Neural cell (in vitro differentiated cells): ENCODE data around the gene TRIM47.

Experiments used
- CTCF ChIP-seq: fragments of 450-650 bp; IDR thresholded peaks from 2 replicates; pipeline ENCODE4 v1.5.1; 2014; ENCODE audit warnings: antibody characterized with exemption, mild to moderate bottlenecking, moderate library complexity; ENCODE audit not compliant: poor library complexity, severe bottlenecking
- REST ChIP-seq: IDR thresholded peaks from 2 replicates; pipeline ENCODE4 v1.6.1; 2012; ENCODE audit warnings: borderline replicate concordance

DNA sequence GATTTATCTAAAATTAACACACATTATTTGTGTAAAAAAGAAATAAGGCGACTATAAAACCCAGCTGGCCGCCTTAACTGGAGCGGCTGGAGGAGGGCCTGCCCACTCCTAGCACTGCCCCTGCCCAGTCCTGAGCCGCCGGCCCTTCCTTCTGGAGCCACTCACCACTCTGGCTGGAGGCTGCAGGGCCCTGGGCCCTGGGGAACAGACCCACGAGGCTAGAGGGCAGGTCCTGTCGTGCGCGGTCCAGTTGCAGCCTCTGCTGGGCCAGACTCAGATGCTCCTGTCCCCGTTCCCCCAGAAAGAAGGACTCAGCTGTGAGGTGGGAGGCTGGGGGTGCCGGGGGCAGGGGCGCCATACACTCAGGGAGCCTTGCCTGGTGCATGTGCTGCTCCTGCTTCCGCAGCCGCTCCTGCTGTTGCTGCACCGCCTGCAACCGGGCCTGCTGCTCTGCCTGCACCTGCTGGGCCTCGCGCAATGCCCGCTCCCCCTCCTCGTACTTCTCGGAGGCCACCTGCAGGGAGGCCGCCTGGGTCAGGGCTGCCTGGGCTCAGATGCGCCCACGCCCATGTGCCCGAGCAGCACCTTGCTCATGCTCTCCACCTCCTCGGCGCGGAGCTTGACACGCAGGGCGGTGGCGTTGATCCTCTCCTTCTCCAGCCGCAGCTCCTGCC is 35.3 kb upstream of the TRIM47 start:
- no peak for TF ChIP-seq CTCF
- TF ChIP-seq REST = no peak
